Measurements from ENCODE around the gene RBMS3. TPM values are rescaled to one million over a fixed set of nuclear protein-coding genes. Genes with fewer than 3 reads are reported as not detected.

The RBMS3 gene
- total and polyA plus RNA-seq, 5 donors, result 8.9 to 66.7 (median 56.5) TPM

GRCh38 chr3:29430558-29430971, 149.7 kb downstream of the RBMS3 start:
- Histone ChIP-seq H3K27ac (ENCODE audit: low read length) (no peak overlapping the region), H3K4me3 (ENCODE audit: low read length) (no peak overlapping the region), H3K4me1 (ENCODE audit: control insufficient read depth, insufficient read depth, low read length) (peaks cover 7% of the 10 kb centered on the region), H3K9me3 (ENCODE audit: control insufficient read depth, low read length) (no peaks in the 10 kb centered on the region), H3K27me3 (ENCODE audit: control insufficient read depth, insufficient read depth) (no peaks in the 10 kb centered on the region)
- intact Hi-C loops (cut with DNase I), result loop anchor here in 1 of 4 donors (10.0 kb wide), 1 partner anchor 136 kb away; no protein-coding TSS in a partner anchor
- WGBS, result 33% methylated on average over 1 of the region's 1 CpG
- DNase-seq (no peak), ATAC-seq (no peak)

GRCh38 chr3:29436612-29437323, 155.9 kb downstream of the RBMS3 start:
- Histone ChIP-seq H3K4me1 (ENCODE audit: control insufficient read depth, insufficient read depth, low read length) (peaks cover 3% of the 10 kb centered on the region), H3K9me3 (ENCODE audit: control insufficient read depth, low read length) (no peaks in the 10 kb centered on the region), H3K27ac (ENCODE audit: low read length) (no peak overlapping the region), H3K4me3 (ENCODE audit: low read length) (no peak overlapping the region), H3K27me3 (ENCODE audit: control insufficient read depth, insufficient read depth) (no peaks in the 10 kb centered on the region)
- ATAC-seq (peak in 1 of 2 donors; percentile 47), DNase-seq (no peak)
- intact Hi-C loops (cut with DNase I), result loop anchor here in 1 of 4 donors (10.0 kb wide), 1 partner anchor 142 kb away; no protein-coding TSS in a partner anchor

GRCh38 chr3:29438580-29438979, 157.7 kb downstream of the RBMS3 start:
- Histone ChIP-seq H3K4me1 (ENCODE audit: control insufficient read depth, insufficient read depth, low read length) (no peaks in the 10 kb centered on the region), H3K27me3 (ENCODE audit: control insufficient read depth, insufficient read depth) (no peaks in the 10 kb centered on the region), H3K4me3 (ENCODE audit: low read length) (no peak overlapping the region), H3K27ac (ENCODE audit: low read length) (no peak overlapping the region), H3K9me3 (ENCODE audit: control insufficient read depth, low read length) (no peaks in the 10 kb centered on the region)
- no peak for ATAC-seq
- intact Hi-C loops (cut with DNase I), result loop anchor here in 1 of 4 donors (10.0 kb wide), 1 partner anchor 144 kb away; no protein-coding TSS in a partner anchor
- DNase-seq, result no peak
- 92% methylated on average over 3 of the region's 3 CpGs for WGBS

- ATAC-seq, result peak; percentile 75 to 88
Measured at GRCh38 chr3:29440413-29441305, 159.8 kb downstream of the RBMS3 start.

DNA sequence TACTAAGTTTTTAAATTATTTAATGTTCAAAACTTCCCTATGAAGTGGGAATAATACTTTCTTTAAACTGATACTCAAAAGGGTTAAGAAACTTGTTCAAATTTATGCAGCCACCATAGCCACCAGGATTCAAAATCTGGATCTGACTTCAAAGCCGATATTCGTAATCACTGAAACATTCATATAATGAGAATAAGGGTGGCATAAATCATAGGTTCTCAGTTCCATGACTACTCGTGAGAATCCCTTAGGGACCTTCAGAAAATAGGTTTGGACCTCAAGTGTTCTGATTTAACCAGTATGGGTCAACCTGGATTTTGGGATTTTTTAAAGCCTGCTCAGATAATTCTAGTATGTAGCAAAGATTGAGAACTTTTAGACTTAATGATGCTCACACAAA, 160.6 kb downstream of the RBMS3 start:
- H3K4me3 ChIP-seq (ENCODE audit: low read length), result no peak overlapping the region
- WGBS, result 80% methylated on average over 3 of the region's 3 CpGs

More at GRCh38 chr3:29440413-29441305, 159.8 kb downstream of the RBMS3 start:
- H3K27me3 ChIP-seq (ENCODE audit: control insufficient read depth, insufficient read depth), result no peaks in the 10 kb centered on the region
- DNase-seq, result peak in 2 of 3 donors; percentile 20 to 53
- H3K4me3 ChIP-seq (ENCODE audit: low read length), result peak overlapping the region; percentile 62
- intact Hi-C loops (cut with DNase I), result no loop called here
- peak overlapping the region; percentile 13 for H3K27ac ChIP-seq (ENCODE audit: low read length)
- H3K9me3 ChIP-seq (ENCODE audit: control insufficient read depth, low read length), result no peaks in the 10 kb centered on the region
- 42% methylated on average over 13 of the region's 13 CpGs for WGBS
- H3K4me1 ChIP-seq (ENCODE audit: control insufficient read depth, insufficient read depth, low read length), result no peaks in the 10 kb centered on the region

DNA sequence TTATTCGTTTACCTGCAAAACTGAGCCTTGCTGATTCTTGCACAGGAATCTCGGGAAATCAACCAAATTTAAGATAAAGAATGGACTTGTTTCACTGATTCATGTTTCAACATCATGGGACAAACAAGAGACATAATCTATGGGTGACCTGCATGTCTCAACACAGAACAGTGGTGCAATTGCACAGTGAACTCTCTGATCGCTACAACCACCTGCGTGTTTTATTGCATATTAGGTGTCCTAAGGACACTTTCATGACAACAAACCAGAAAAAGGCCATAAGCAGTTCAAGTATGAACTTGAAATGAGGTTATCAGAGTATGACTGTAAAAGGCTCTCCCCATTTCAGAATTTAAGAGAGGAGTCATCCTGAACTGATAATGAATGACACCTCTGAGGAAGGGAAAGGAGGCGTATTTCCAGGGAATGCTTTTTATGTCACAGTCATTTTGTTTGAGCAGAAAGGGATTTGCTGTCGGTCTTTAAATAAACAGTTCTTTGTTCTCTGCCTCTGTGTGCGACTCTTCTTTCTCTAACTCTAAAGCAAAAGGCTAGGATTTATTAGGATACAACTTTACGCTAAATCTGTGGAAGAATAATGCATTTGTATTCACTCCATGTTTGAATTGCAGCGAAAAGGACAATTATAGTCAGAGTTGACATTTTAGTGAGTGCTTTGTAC, 167.2 kb downstream of the RBMS3 start:
- ATAC-seq (no peak), DNase-seq (no peak)
- Histone ChIP-seq H3K27me3 (ENCODE audit: control insufficient read depth, insufficient read depth) (no peaks in the 10 kb centered on the region), H3K9me3 (ENCODE audit: control insufficient read depth, low read length) (no peaks in the 10 kb centered on the region), H3K27ac (ENCODE audit: low read length) (no peak overlapping the region), H3K4me3 (ENCODE audit: low read length) (no peak overlapping the region), H3K4me1 (ENCODE audit: control insufficient read depth, insufficient read depth, low read length) (peaks cover 8% of the 10 kb centered on the region)
- WGBS, result 89% methylated on average over 9 of the region's 9 CpGs
- intact Hi-C loops (cut with DNase I), result no loop called here

More for the DNA sequence above, 160.6 kb downstream of the RBMS3 start:
- H3K27ac ChIP-seq (ENCODE audit: low read length), result no peak overlapping the region
- DNase-seq (no peak), ATAC-seq (no peak)
- no peaks in the 10 kb centered on the region for H3K4me1 ChIP-seq (ENCODE audit: control insufficient read depth, insufficient read depth, low read length)
- H3K9me3 ChIP-seq (ENCODE audit: control insufficient read depth, low read length), result no peaks in the 10 kb centered on the region
- intact Hi-C loops (cut with DNase I), result no loop called here
- H3K27me3 ChIP-seq (ENCODE audit: control insufficient read depth, insufficient read depth), result no peaks in the 10 kb centered on the region

DNA sequence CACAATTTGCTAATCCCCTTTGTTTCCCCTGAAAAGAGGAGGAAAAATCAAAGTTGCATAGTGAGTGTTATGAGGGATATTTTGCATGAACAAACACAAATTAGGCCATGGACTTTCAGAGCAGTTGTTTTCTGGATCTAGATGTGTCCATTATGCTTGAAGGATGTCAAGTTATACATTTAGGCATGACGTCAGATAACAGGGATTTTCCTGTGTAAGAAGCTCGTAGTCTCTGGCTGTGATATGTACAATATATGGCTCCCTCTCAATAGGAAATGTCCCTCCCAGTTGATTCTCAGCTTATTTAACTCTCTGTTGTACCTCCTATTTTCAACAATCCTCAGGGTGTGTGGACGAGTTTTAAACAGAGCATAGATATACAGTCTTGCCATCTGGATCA, 171.0 kb downstream of the RBMS3 start:
- Histone ChIP-seq H3K27me3 (ENCODE audit: control insufficient read depth, insufficient read depth) (no peaks in the 10 kb centered on the region), H3K4me1 (ENCODE audit: control insufficient read depth, insufficient read depth, low read length) (peaks cover 18% of the 10 kb centered on the region), H3K4me3 (ENCODE audit: low read length) (no peak overlapping the region), H3K27ac (ENCODE audit: low read length) (no peak overlapping the region), H3K9me3 (ENCODE audit: control insufficient read depth, low read length) (no peaks in the 10 kb centered on the region)
- DNase-seq, result no peak
- 66% methylated on average over 3 of the region's 3 CpGs for WGBS
- intact Hi-C loops (cut with DNase I), result no loop called here
- ATAC-seq, result no peak

DNA sequence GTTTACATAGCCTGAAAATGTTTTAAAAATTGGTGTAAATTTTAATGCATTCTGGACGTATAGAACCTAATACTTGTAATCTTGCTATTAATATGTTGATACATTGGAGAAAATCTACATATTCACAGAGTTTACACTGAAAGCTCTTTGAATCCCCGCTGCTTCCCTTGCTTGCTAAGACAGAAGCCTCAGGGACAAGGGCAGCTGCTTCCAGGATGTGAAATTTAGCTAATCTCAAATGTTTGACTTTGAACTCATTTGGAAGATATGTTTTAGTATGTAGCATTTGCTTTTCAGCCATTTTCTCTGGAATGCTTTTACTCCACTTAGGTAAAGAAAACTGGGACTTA, 172.0 kb downstream of the RBMS3 start:
- H3K9me3 ChIP-seq (ENCODE audit: control insufficient read depth, low read length), result no peaks in the 10 kb centered on the region
- 72% methylated on average over 2 of the region's 2 CpGs for WGBS
- H3K27me3 ChIP-seq (ENCODE audit: control insufficient read depth, insufficient read depth), result no peaks in the 10 kb centered on the region
- H3K4me1 ChIP-seq (ENCODE audit: control insufficient read depth, insufficient read depth, low read length), result peaks cover 17% of the 10 kb centered on the region
- no peak overlapping the region for H3K4me3 ChIP-seq (ENCODE audit: low read length)
- no peak for ATAC-seq
- intact Hi-C loops (cut with DNase I), result no loop called here
- H3K27ac ChIP-seq (ENCODE audit: low read length), result no peak overlapping the region
- DNase-seq, result no peak

DNA sequence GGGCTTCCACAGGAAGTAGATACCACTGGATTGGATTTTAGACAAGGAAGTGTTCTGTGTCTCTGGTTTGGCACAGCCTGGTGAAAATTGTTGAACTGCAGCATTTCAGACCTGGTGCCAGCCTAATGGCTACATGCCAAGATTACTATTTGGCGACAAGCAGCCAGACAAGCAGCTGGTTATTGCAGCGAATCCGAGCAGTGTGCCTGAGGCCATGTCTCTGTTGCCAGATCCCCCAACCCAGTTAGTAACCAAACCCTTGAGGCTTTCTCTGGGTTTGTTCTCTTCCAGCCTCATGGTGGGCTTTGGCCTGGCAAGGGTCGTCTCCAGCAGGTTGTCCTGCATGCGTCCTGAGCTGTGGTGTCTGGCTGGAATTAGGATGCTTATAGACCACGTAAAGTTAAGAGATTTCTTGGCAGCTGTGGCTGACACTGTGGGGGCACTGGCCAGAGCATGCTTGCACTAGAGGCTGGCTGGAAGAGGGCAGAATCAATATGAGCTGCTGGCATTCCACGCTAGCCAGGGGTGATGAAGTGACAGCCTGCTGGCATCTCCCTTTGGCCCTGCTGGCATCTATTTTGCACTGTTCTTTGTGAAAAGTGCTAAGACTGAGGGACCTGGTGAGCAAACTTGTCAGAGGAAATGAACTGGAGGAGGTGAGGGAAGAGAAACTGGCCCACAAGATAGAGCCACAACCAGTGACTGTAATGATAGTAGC, 172.6 kb downstream of the RBMS3 start:
- 46% methylated on average over 7 of the region's 7 CpGs for WGBS
- Histone ChIP-seq H3K9me3 (ENCODE audit: control insufficient read depth, low read length) (no peaks in the 10 kb centered on the region), H3K27ac (ENCODE audit: low read length) (peak overlapping the region; percentile 25), H3K27me3 (ENCODE audit: control insufficient read depth, insufficient read depth) (no peaks in the 10 kb centered on the region), H3K4me1 (ENCODE audit: control insufficient read depth, insufficient read depth, low read length) (peaks cover 14% of the 10 kb centered on the region), H3K4me3 (ENCODE audit: low read length) (no peak overlapping the region)
- peak; percentile 60 for ATAC-seq
- peak in 2 of 3 donors; percentile 50 to 61 for DNase-seq
- intact Hi-C loops (cut with DNase I), result no loop called here

GRCh38 chr3:29454161-29454611, 173.3 kb downstream of the RBMS3 start:
- Histone ChIP-seq H3K27me3 (ENCODE audit: control insufficient read depth, insufficient read depth) (no peaks in the 10 kb centered on the region), H3K27ac (ENCODE audit: low read length) (no peak overlapping the region), H3K4me3 (ENCODE audit: low read length) (no peak overlapping the region), H3K4me1 (ENCODE audit: control insufficient read depth, insufficient read depth, low read length) (peaks cover 14% of the 10 kb centered on the region), H3K9me3 (ENCODE audit: control insufficient read depth, low read length) (no peaks in the 10 kb centered on the region)
- ATAC-seq (peak in 1 of 2 donors; percentile 17), DNase-seq (no peak)
- intact Hi-C loops (cut with DNase I), result no loop called here
- 81% methylated on average over 5 of the region's 5 CpGs for WGBS

Data from right cardiac atrium (tissue), 5 donors.